Measurements from ENCODE around the gene GALNS. TPM values are rescaled to one million over a fixed set of nuclear protein-coding genes. Genes with fewer than 3 reads are reported as not detected.

Gene GALNS
- total and polyA plus RNA-seq, 2 experiments from 2014 or later = 9.7 to 18.8 TPM

GRCh38 chr16:88864099-88864498 is 7.4 kb upstream of the GALNS start:
- Histone ChIP-seq H3K9me2 (ENCODE audit: insufficient read depth) (no peaks in the 10 kb centered on the region), H3K36me3 (ENCODE audit: insufficient read depth) (no peaks in the 10 kb centered on the region), H3F3A (replicated peaks; ENCODE audit: low read depth) (no peaks in the 10 kb centered on the region), H3K27ac (ENCODE audit: low read depth) (no peak overlapping the region), H4K20me1 (replicated peaks; ENCODE audit: insufficient read depth) (no peaks in the 10 kb centered on the region; the same call in 1 of the 2 replicates), H3K4me1 (ENCODE audit: insufficient read depth) (no peaks in the 10 kb centered on the region), H3K27me3 (ENCODE audit: insufficient read depth) (no peaks in the 10 kb centered on the region), H2AFZ (no peak overlapping the region), H3K4me2 (no peak overlapping the region), H3K4me3 (no peak overlapping the region), H3K79me2 (replicated peaks; ENCODE audit: insufficient read depth) (no peaks in the 10 kb centered on the region)
- DNase-seq (ENCODE audit: low spot score) = no peak
- no peak for TF ChIP-seq ETS1 (IDR thresholded peaks at IDR 0.05)
- H3K4me1 Mint-ChIP-seq = no peaks in the 10 kb centered on the region
- H3K4me3 Mint-ChIP-seq = no peak overlapping the region
- H3K9me3 Mint-ChIP-seq = no peaks in the 10 kb centered on the region
- peaks cover 5% of the 10 kb centered on the region for H3K27me3 Mint-ChIP-seq (ENCODE audit: insufficient read depth, low read depth, poor library complexity)
- no peak overlapping the region for H3K27ac Mint-ChIP-seq
- no peak; the same call in 1 of the 3 replicates for ATAC-seq
- H3K36me3 Mint-ChIP-seq (ENCODE audit: low read depth) = peaks cover 18% of the 10 kb centered on the region

- H3K4me1 ChIP-seq (ENCODE audit: insufficient read depth) = no peaks in the 10 kb centered on the region
- H3K9me2 ChIP-seq (ENCODE audit: insufficient read depth) = no peaks in the 10 kb centered on the region
- Mint-ChIP-seq H3K27me3 (ENCODE audit: insufficient read depth, low read depth, poor library complexity) (peaks cover 7% of the 10 kb centered on the region), H3K4me3 (no peak overlapping the region), H3K27ac (no peak overlapping the region), H3K9me3 (no peaks in the 10 kb centered on the region), H3K36me3 (ENCODE audit: low read depth) (peaks cover 25% of the 10 kb centered on the region), H3K4me1 (peaks cover 2% of the 10 kb centered on the region; the same call in 1 of the 3 replicates)
- no peaks in the 10 kb centered on the region for H3K27me3 ChIP-seq (ENCODE audit: insufficient read depth)
- no peaks in the 10 kb centered on the region for H3F3A ChIP-seq (replicated peaks; ENCODE audit: low read depth)
- ATAC-seq (no peak), DNase-seq (ENCODE audit: low spot score) (no peak)
- H3K4me2 ChIP-seq = no peak overlapping the region
- no peak overlapping the region for H3K27ac ChIP-seq (ENCODE audit: low read depth)
- no peaks in the 10 kb centered on the region for H3K36me3 ChIP-seq (ENCODE audit: insufficient read depth)
- H2AFZ ChIP-seq = no peak overlapping the region
- H3K4me3 ChIP-seq = no peak overlapping the region
- no peaks in the 10 kb centered on the region; the same call in 1 of the 2 replicates for H4K20me1 ChIP-seq (replicated peaks; ENCODE audit: insufficient read depth)
- no peaks in the 10 kb centered on the region for H3K79me2 ChIP-seq (replicated peaks; ENCODE audit: insufficient read depth)
- no peak for TF ChIP-seq NANOG (IDR thresholded peaks at IDR 0.05; ENCODE audit: borderline replicate concordance)
- TF ChIP-seq JUNB (IDR thresholded peaks at IDR 0.05; ENCODE audit: unreplicated experiment) = no peak
- no peak for TF ChIP-seq EZH2 (IDR thresholded peaks at IDR 0.05; ENCODE audit: low read depth, unreplicated experiment)
- TF ChIP-seq ZNF331 (CRISPR knock-in tag; IDR thresholded peaks at IDR 0.05; ENCODE audit: low read depth) = no peak
- no peak for TF ChIP-seq CREB1 (CRISPR knock-in tag; IDR thresholded peaks at IDR 0.05; ENCODE audit: low read depth)
- no peak for TF ChIP-seq EZH2phosphoT487 (IDR thresholded peaks at IDR 0.05; ENCODE audit: unreplicated experiment)
- TF ChIP-seq POLR2AphosphoS5 (IDR thresholded peaks at IDR 0.05; ENCODE audit: low read depth) = no peak
- no peak for TF ChIP-seq REST (IDR thresholded peaks at IDR 0.05; ENCODE audit: unreplicated experiment)
- TF ChIP-seq ETS1 (IDR thresholded peaks at IDR 0.05) = no peak
- TF ChIP-seq ZNF114 (CRISPR knock-in tag; IDR thresholded peaks at IDR 0.05) = no peak
Observed at GRCh38 chr16:88863426-88863825, 6.7 kb upstream of the GALNS start.

Measured in GM23338 (cell line).